ENCODE data around the gene MED16.

- TF ChIP-seq CTCF (IDR thresholded peaks at IDR 0.05) = no peak
- TF ChIP-seq POLR2A (IDR thresholded peaks at IDR 0.05) = no peak
Measured at GRCh38 chr19:934197-934840, 41.3 kb upstream of the MED16 start.
